GM19099 (cell line): ENCODE results near the gene TCF12.

ENCODE experiments used
- POLR2A ChIP-seq: IDR thresholded peaks from 3 replicates; pipeline ENCODE4 v1.6.1; 2011; ENCODE audit warnings: low read depth; ENCODE audit not compliant: insufficient read length; ENCODE audit errors: extremely low read depth

The TCF12 gene

DNA sequence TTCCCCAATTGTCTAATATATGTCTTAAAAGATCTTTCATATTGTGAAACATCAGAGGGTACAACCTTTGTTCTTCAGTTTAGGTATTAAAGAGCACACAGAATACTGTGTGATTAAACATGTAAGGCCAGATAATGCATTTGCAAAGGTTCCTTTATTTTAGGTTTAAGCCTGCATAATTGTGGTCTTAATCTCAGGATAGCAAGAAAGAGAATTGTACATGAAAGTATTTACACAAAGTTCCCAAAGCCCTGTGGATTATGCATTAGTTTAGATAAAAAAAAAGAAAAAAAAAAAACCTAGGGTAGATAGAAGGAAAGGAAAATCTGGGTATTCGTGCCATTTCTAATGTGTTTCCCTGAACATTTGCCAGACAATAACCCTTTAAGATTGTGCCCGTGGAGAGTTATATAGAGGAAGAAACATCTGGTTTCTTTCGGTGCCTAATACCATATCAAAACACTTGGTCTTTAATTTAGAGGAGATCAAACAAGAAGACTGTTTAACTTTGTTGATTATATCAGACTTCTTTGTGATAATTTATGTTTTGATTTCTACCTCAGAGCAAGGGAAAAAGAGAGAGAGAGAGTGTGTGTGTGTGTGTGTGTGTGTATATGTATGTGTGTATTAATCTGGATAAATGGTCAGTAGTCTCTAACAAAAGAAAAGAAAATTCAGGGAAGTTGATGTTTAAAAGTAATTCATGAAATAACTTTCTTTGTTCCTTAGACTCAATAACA lies 318.3 kb downstream of the TCF12 start:
- no peak for TF ChIP-seq POLR2A

DNA sequence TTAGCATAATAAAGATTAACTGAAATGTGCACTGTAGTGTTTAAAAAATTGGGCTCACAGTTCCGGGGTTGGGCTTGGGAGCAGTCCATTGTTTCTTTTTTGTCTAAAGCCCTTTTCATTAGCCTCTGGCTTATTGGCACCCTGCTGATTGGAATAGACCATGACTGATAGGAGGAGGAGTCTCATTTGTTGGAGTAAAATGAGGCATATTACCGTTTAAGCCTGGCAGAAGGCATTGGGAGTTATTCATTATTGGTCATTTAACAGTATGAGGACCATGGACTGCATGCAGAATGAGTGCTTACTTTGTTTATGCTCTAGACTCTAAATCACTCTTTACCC lies 318.8 kb downstream of the TCF12 start:
- TF ChIP-seq POLR2A, result no peak

DNA sequence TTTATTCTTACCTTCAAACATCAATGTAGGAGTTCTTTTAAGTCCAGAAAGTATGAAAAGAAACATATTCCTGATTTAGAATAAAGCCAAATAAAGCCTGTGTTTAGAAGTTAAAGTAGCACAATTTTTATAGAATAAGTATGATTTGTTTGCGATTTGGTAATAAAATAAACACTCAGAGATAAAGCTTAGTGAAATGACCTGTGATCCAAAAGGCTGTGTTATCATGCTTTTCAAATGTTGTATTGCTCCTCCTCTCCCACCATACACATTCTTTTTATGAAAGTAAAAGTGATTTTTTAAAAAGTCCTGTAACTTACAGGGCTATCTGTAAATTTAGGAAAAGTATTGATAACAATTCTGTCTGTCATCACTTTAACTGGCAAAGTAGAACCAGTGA lies 319.2 kb downstream of the TCF12 start:
- TF ChIP-seq POLR2A, result no peak

DNA sequence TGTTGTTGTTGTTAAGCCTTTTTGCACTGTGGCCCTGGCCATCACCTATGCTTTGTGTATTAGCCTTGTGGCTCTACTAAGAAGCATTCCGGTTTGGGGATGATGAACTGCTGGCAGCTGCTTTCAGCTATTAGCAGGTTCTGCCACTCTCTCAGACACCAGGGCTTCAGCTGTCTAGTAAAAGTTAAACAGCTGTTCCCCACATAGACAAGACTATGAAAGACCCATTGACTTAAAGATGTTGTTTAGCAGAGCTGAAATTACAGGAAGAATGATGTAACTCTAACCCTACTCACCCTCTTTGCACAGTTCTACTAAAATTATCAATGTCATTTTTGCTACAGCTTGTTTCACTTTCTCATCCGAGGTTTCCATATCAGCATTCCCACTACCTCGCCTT lies 326.7 kb downstream of the TCF12 start:
- TF ChIP-seq POLR2A, result no peak

DNA sequence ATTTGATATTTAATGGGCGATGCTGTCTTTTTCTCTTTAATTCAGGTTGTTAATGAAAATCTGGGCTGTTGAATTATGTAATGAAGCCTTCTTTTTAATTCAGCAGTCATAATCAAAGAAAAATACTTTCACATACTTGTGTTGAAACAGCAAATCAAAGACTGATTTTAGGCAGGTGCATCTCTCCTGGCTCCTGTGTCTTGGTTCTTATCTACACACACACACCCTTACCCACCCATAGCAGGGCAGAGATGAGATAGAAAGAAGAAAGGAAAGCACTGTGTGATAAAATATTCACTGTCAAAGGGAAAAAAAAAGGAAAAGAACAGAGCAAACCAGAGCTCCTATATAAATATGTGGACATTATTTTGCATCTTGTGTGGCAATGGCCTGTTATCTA lies 327.3 kb downstream of the TCF12 start:
- TF ChIP-seq POLR2A, result no peak

DNA sequence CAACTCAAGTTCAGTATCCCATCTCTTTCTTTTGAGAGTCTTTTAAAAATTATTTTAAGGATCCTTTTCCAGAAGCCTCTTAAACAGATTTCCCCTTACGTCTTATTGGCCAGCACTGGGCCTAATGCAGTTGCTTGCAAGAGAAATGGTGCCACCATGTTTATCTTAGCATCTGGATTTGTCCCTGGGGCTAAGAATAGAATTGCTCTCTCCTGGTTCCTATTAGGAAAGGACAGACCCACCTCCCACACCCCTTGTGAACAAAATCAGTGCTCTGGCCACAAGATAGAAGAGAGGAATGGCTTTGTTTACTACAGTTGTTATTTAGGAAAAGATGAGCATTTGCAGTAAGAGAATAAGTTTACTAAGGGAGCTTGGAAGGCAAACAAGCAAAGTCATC lies 329.6 kb downstream of the TCF12 start:
- no peak for TF ChIP-seq POLR2A

DNA sequence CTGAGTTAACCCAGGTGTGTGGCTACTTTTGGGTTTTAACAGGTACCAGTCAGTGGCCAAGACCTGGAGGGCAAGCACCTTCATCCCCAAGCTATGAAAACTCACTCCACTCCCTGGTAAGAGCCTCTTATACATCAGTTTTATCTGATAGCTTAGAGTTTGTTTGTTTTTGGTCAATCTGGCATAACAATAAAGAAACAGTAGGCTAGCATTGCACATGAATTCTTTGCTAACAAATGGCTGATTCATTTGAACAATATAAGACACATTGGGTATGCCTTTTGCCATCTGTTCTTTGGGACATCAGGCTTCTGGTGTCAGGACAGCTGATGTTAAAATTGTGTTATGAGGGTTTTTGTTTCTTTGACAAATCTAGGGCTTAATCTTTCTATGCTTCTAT lies 332.9 kb downstream of the TCF12 start:
- no peak for TF ChIP-seq POLR2A

DNA sequence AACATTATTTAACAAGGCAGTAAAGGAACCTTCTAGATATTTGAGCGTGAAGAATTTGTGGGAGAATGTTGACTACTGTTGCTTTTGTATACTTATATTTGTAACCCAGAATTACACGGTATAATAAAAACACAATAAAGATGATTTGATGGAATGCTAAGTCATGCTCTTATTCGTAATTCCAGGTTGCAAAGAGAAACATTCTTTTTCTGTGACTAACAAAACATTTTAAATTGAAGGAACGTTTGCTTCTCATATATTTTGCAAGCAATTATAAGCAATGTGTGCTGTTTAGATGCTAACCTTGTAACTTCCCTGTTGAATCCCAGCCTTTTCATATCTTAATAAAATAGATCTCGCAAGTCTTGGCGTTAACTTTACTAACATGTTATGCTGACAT lies 333.5 kb downstream of the TCF12 start:
- TF ChIP-seq POLR2A, result no peak

DNA sequence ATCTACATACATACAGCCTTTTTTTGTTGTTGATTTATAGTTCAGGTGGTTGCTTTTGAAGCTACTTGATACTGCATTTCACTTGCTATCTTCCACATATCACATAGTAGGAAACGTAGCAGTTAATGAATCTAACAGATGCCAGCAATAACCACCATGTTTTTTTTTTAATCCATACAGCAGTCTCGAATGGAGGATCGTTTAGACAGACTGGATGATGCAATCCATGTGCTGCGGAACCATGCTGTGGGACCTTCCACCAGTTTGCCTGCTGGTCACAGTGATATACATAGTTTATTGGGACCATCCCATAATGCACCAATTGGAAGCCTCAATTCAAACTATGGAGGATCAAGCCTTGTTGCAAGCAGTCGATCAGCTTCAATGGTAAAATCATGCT lies 334.6 kb downstream of the TCF12 start:
- no peak for TF ChIP-seq POLR2A

DNA sequence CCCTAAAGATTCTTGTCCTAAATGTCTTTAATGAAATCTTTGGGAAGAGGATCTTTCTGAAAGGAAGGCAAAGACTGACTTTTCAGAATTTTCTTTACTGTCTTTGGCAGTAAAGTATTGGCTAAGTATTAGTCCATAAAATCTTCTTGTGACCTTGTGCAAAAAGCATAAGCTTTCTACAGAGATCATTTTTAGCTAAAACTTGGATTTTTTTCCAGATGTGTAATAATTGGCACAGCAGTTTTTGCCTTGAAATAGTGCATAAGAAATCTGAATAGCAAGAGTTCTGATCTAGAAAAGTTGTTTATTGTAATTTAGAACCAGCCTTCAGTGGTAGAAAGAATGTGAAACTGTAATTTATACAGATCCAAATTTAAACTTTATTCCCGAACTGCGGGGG lies 335.1 kb downstream of the TCF12 start:
- TF ChIP-seq POLR2A, result no peak

DNA sequence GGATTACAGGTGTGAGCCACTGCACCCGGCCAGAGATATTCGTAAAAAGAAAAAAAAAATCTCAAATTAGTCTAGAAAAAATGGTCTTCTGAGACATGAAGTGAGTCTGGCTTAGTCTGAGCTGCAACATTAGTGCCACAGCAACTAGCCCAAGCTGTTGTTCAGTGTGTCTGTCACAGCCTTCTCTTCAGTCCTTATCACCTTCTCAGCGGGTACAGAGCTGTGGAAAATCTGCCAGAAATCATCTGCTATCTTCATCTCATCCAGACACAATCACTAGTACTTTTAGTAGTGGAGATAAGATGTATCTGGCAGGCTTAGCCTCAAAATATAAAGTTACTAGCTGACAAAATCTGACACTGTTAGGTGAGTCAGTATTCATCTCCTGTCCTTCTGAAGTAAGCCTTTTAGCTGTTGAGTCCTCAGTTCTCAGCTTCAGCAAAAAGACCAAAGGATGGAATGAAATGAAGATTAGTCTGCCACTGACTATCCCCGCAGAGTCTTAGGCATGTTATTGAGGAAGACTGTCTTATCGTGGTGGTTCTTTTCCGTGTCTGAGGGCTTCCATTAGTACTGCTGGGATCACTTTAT lies 337.4 kb downstream of the TCF12 start:
- no peak for TF ChIP-seq POLR2A

DNA sequence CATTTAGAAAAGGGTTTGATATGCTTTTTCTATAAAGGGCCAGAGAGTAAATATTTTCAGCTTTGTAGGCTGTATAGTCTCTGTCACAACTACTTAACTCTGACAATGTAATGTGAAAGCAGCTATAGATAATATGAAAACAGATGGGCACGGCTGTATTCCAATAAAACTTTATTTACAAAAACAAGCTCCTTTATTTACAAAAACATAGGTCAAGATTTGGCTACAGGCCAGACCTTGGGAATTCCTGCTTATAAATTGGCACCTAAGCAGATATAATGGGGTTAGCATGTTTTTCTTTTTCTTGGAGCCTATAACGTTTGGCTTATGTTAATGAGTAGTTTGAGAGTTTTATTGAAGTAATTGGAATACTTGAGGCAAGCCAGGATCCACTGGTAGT lies 338.5 kb downstream of the TCF12 start:
- TF ChIP-seq POLR2A, result no peak

DNA sequence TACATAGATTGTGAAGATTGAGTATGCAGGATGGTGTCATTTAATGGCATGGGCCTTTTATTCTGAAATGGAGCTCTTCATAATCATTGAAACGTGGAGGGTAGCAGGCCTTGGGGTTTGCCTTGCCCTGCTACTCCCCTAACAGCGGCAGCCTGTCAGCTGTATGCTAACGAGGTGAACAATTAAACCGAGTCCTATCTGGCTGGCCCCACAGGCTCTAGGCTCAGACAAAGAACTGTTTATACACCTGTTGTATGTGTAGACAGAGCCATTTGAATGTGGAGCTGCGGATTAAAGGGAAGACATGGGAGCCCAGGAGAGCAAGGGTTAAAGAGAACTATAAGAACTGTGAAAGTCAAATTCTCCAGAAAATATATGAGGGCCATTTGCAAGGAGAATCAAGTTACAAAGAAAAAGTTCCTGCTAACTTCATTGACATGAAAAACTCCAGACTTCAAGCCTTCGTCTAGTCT lies 341.2 kb downstream of the TCF12 start:
- TF ChIP-seq POLR2A, result no peak

DNA sequence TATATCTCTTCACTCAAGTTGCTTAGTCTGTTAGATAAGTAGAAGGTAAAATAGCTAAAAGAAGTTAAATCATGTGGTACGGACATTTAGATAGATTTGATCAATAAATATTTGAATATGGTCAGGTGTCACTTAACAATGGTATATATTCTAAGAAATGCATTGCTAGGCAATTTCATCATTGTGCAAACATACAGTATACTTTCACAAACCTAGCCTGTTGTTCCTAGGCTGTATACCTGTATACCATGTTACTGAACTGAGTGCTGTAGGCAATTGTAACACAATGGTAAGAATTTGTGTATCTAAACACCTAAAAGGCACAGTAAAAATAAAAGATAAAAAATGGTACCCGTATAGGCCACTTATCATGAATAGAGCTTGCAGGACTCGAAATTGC lies 345.1 kb downstream of the TCF12 start:
- no peak for TF ChIP-seq POLR2A

DNA sequence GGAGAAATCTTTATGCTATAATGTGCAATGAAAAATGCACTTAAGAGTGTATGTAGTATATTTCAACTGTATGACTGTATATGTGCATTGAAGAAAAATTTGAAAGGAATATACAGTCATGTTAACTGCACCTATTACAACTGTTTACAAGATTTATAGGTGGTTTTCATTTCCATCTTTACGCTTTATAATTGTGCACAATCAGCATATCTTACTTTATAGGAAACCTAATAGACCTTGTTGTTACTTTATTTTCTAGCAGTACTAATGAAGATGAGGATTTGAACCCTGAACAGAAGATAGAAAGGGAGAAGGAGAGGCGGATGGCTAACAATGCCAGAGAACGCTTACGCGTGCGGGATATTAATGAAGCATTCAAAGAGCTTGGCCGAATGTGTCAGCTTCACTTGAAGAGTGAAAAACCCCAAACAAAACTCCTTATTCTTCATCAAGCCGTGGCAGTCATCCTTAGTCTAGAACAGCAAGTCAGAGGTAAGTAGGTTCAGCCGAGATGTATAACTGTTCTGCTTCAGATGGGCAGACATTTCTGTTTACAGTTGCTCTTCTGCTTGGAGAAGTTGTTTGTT lies 354.4 kb downstream of the TCF12 start:
- TF ChIP-seq POLR2A, result no peak

DNA sequence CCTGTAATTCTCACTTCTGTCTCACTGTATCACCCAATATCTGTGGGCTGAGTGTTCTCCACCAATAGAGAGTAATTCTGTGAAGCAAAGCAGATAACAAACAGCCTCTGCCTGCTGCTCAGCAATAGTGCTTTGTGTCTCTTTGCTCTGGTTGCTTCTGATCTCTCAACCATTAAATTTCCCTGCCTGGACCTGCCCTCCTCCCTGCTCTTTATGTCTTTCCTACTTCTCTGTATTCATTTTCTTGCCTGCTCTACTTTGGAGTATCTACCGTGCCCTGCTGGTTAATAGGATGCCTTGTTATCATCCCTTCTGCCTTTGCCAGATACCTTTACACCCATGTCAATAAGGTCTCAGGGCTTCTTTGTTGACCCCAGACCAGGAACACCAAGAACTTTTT lies 355.0 kb downstream of the TCF12 start:
- TF ChIP-seq POLR2A, result no peak
